NCI-H2227 (cell line): Measurements from ENCODE around the gene SPATA20.

Experiments
- DNase-seq: peaks from one replicate; lab custom pipeline; 2025; ENCODE audit not compliant: unreplicated experiment; lab: John Stamatoyannopoulos, UW

Gene SPATA20

GRCh38 chr17:50557630-50558029, 10.7 kb downstream of the SPATA20 start:
- no peak for DNase-seq

- no peak for DNase-seq
Measured at GRCh38 chr17:50558091-50558490, 11.1 kb downstream of the SPATA20 start.

- DNase-seq = no peak
Measured at GRCh38 chr17:50558581-50558940, 11.6 kb downstream of the SPATA20 start.

- DNase-seq = no peak
Measured at GRCh38 chr17:50558941-50559614, 12.1 kb downstream of the SPATA20 start.

- peak; percentile 78 for DNase-seq
Measured at GRCh38 chr17:50559674-50560184, 12.8 kb downstream of the SPATA20 start.

GRCh38 chr17:50560185-50560824, 13.3 kb downstream of the SPATA20 start, which contains the start of gene CACNA1G:
Gene CACNA1G (plus strand): TSS chr17:50560715. CDS start chr17:50561460, 745 bp downstream.
- DNase-seq = peak; percentile 95

GRCh38 chr17:50560931-50561745, 14.2 kb downstream of the SPATA20 start:
- no peak for DNase-seq

- DNase-seq = no peak
Measured at GRCh38 chr17:50561746-50562141, 14.8 kb downstream of the SPATA20 start.

- DNase-seq = no peak
Measured at GRCh38 chr17:50562242-50563091, 15.5 kb downstream of the SPATA20 start.

- DNase-seq = no peak
Measured at GRCh38 chr17:50563092-50563511, 16.1 kb downstream of the SPATA20 start.

- peak; percentile 41 for DNase-seq
Measured at GRCh38 chr17:50564916-50565315, 17.9 kb downstream of the SPATA20 start.

- peak; percentile 91 for DNase-seq
Measured at GRCh38 chr17:50565402-50566350, 18.7 kb downstream of the SPATA20 start.

- no peak for DNase-seq
Measured at GRCh38 chr17:50566886-50567285, 19.9 kb downstream of the SPATA20 start.

- no peak for DNase-seq
Measured at GRCh38 chr17:50568659-50569058, 21.7 kb downstream of the SPATA20 start.

- DNase-seq = no peak
Measured at GRCh38 chr17:50569592-50569991, 22.6 kb downstream of the SPATA20 start.

- peak; percentile 65 for DNase-seq
Measured at GRCh38 chr17:50570032-50570431, 23.1 kb downstream of the SPATA20 start.

GRCh38 chr17:50570528-50570927, 23.6 kb downstream of the SPATA20 start:
- DNase-seq = peak; percentile 76

GRCh38 chr17:50571681-50572080, 24.7 kb downstream of the SPATA20 start:
- no peak for DNase-seq

GRCh38 chr17:50572541-50572940, 25.6 kb downstream of the SPATA20 start:
- DNase-seq = no peak
